ENCODE measurements around the gene OGA.
A peak's percentile ranks its signal among the peaks of the same experiment; 100 is the strongest.

The OGA gene

DNA sequence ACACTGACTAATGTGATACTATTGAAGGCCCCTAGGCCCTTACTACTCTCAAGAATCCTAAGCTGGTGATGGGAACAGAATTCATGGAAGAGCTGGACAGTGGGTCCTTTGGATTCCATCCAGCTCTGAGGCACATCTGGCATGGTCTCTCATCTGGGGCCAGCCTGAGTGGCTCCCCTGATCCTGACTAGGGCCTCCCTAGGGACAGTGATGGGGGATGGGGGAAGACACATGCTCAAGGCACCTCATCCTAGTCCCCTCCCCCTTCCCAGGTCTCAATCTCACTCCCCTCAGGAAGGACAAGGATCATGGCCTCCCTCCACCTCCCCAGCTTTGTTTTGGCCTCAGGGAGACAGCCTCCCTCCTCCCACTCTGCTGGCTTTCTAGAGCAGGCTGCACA, 23.6 kb upstream of the OGA start:
- POLR2A ChIA-PET, result interaction anchor here (0.6 to 2.7 kb wide), 4 partner anchors 23 to 776 kb away, joined by 3 to 24 read pairs (median 11); partner anchors contain the start of gene OGA
- Histone ChIP-seq H3K4me1 (ENCODE audit: control insufficient read depth, insufficient read depth, low read length) (peaks cover 6% of the 10 kb centered on the region), H3K9me3 (ENCODE audit: control insufficient read depth, insufficient read depth, low read depth, low read length) (no peaks in the 10 kb centered on the region), H3K36me3 (ENCODE audit: control insufficient read depth in 2 of 2, insufficient read depth in 1 of 2, low read length in 2 of 2) (no peaks in the 10 kb centered on the region), H3K4me3 (ENCODE audit: low read depth, low read length) (no peak overlapping the region), H3K27ac (ENCODE audit: extremely low read depth, low read depth, low read length) (no peak overlapping the region)
- CTCF ChIA-PET, result interaction anchor here (0.6 to 8.4 kb wide), 23 partner anchors 9 to 242 kb away, joined by 3 to 178 read pairs (median 9); no protein-coding TSS in a partner anchor
- TF ChIP-seq IKZF3 (tag by site-specific recombination; IDR thresholded peaks at IDR 0.05) (no peak), ZNF10 (tag by site-specific recombination; IDR thresholded peaks at IDR 0.05) (0 out of 2 replicates have a peak, but pooled peaks have one; percentile 17)

- H3K4me1 ChIP-seq (ENCODE audit: control insufficient read depth, insufficient read depth, low read length), result peaks cover 6% of the 10 kb centered on the region
- no peaks in the 10 kb centered on the region for H3K9me3 ChIP-seq (ENCODE audit: control insufficient read depth, insufficient read depth, low read depth, low read length)
- H3K4me3 ChIP-seq (ENCODE audit: low read depth, low read length), result peak overlapping the region; percentile 2
- ChIA-PET POLR2A (interaction anchor here (0.5 to 2.7 kb wide), 8 partner anchors 22 to 316 kb away, joined by 3 to 24 read pairs (median 4); partner anchors contain the start of gene OGA), CTCF (interaction anchor here (0.6 to 8.4 kb wide), 58 partner anchors 10 to 635 kb away, joined by 3 to 178 read pairs (median 4); partner anchors contain the start of genes HPS6, NPM3 and OGA)
- H3K36me3 ChIP-seq (ENCODE audit: control insufficient read depth in 2 of 2, insufficient read depth in 1 of 2, low read length in 2 of 2), result no peaks in the 10 kb centered on the region
- no peak overlapping the region for H3K27ac ChIP-seq (ENCODE audit: extremely low read depth, low read depth, low read length)
- TF ChIP-seq SP7 (tag by site-specific recombination; IDR thresholded peaks at IDR 0.05), result peak; percentile 28; the same call in 1 of the 2 replicates
- TF ChIP-seq GLIS1 (tag by site-specific recombination; IDR thresholded peaks at IDR 0.05), result peak; percentile 41; the same call in 1 of the 2 replicates
- TF ChIP-seq ZBTB48 (tag by site-specific recombination; IDR thresholded peaks at IDR 0.05), result peak; percentile 60
- TF ChIP-seq REST (tag by site-specific recombination; IDR thresholded peaks at IDR 0.05), result peak; percentile 96
- TF ChIP-seq ZNF23 (tag by site-specific recombination; IDR thresholded peaks at IDR 0.05; ENCODE audit: borderline replicate concordance), result no peak
- no peak for TF ChIP-seq ZNF202 (tag by site-specific recombination; IDR thresholded peaks at IDR 0.05; ENCODE audit: borderline replicate concordance)
- TF ChIP-seq ZNF292 (tag by site-specific recombination; IDR thresholded peaks at IDR 0.05; ENCODE audit: borderline replicate concordance, low read depth), result no peak
- no peak for TF ChIP-seq ZNF626 (tag by site-specific recombination; IDR thresholded peaks at IDR 0.05)
- TF ChIP-seq ZNF830 (tag by site-specific recombination; IDR thresholded peaks at IDR 0.05; ENCODE audit: low read depth), result no peak
- TF ChIP-seq ZNF394 (tag by site-specific recombination; IDR thresholded peaks at IDR 0.05; ENCODE audit: borderline replicate concordance), result peak; percentile 24; the same call in 1 of the 2 replicates
- TF ChIP-seq MYNN (tag by site-specific recombination; IDR thresholded peaks at IDR 0.05; ENCODE audit: borderline replicate concordance), result no peak
- no peak for TF ChIP-seq ZNF488 (tag by site-specific recombination; IDR thresholded peaks at IDR 0.05)
- TF ChIP-seq YY1 (tag by site-specific recombination; IDR thresholded peaks at IDR 0.05), result no peak
- no peak for TF ChIP-seq ZNF37A (tag by site-specific recombination; IDR thresholded peaks at IDR 0.05)
- TF ChIP-seq GLI2 (tag by site-specific recombination; IDR thresholded peaks at IDR 0.05; ENCODE audit: borderline replicate concordance, low read depth), result no peak
- no peak for TF ChIP-seq KLF10 (tag by site-specific recombination; IDR thresholded peaks at IDR 0.05)
- no peak for TF ChIP-seq ZNF473 (tag by site-specific recombination; IDR thresholded peaks at IDR 0.05)
- 0 out of 2 replicates have a peak, but pooled peaks have one; percentile 40 for TF ChIP-seq ZEB2 (tag by site-specific recombination; IDR thresholded peaks at IDR 0.05)
- TF ChIP-seq ZFP41 (tag by site-specific recombination; IDR thresholded peaks at IDR 0.05; ENCODE audit: borderline replicate concordance), result no peak
- TF ChIP-seq WT1 (tag by site-specific recombination; IDR thresholded peaks at IDR 0.05), result peak; percentile 84
- no peak for TF ChIP-seq SALL2 (tag by site-specific recombination; IDR thresholded peaks at IDR 0.05; ENCODE audit: borderline replicate concordance)
- TF ChIP-seq ZXDB (tag by site-specific recombination; IDR thresholded peaks at IDR 0.05), result 0 out of 2 replicates have a peak, but pooled peaks have one; percentile 26
- TF ChIP-seq ZNF2 (tag by site-specific recombination; IDR thresholded peaks at IDR 0.05), result 0 out of 2 replicates have a peak, but pooled peaks have one; percentile 25
- no peak for TF ChIP-seq ZNF366 (tag by site-specific recombination; conservative IDR thresholded peaks at IDR 0.05)
- TF ChIP-seq KLF8 (tag by site-specific recombination; IDR thresholded peaks at IDR 0.05), result 0 out of 2 replicates have a peak, but pooled peaks have one; percentile 49
- TF ChIP-seq ZNF654 (tag by site-specific recombination; IDR thresholded peaks at IDR 0.05; ENCODE audit: low read depth), result peak; percentile 95
- peak; percentile 54; the same call in 1 of the 2 replicates for TF ChIP-seq ZSCAN30 (tag by site-specific recombination; IDR thresholded peaks at IDR 0.05)
- peak; percentile 79 for TF ChIP-seq ZBTB17 (tag by site-specific recombination; IDR thresholded peaks at IDR 0.05)
- TF ChIP-seq ZNF391 (tag by site-specific recombination; IDR thresholded peaks at IDR 0.05; ENCODE audit: borderline replicate concordance, low read depth), result peak; percentile 27; the same call in 1 of the 2 replicates
These were observed 22.7 kb upstream of the OGA start for GRCh38 chr10:101840741-101841453.
